PC-9 (cell line): ENCODE data around the gene PLA2G4A.

Experiments used
- CTCF ChIP-seq: fragments of 200-600 bp; sonication (generic); conservative IDR thresholded peaks from 2 replicates; pipeline ENCODE4 v1.6.1; 2017; ENCODE audit warnings: mixed run types, antibody characterized with exemption, mild to moderate bottlenecking, moderate library complexity
- EZH2 ChIP-seq: fragments of 200-600 bp; sonication (generic); IDR thresholded peaks from 2 replicates; pipeline ENCODE4 v1.8.0; 2017; ENCODE audit warnings: antibody characterized with exemption, low read depth

GRCh38 chr1:186806477-186806876, 22.3 kb upstream of the PLA2G4A start:
- no peak for TF ChIP-seq CTCF
- TF ChIP-seq EZH2: no peak
